GM19351 (cell line): ENCODE measurements around the gene KCNH1.

Experiments used
- ATAC-seq: cut with Tn5 transposase; IDR thresholded peaks from one replicate; pipeline ENCODE4 v1.9.1; 2021; ENCODE audit warnings: mild to moderate bottlenecking, moderate library complexity; ENCODE audit not compliant: unreplicated experiment

KCNH1 gene

GRCh38 chr1:211133836-211134669 is at the start of gene KCNH1:
TSS of gene KCNH1 (minus strand) at chr1:211134148. CDS start at chr1:211133945, 203 bp downstream.
- ATAC-seq: peak; percentile 91

DNA sequence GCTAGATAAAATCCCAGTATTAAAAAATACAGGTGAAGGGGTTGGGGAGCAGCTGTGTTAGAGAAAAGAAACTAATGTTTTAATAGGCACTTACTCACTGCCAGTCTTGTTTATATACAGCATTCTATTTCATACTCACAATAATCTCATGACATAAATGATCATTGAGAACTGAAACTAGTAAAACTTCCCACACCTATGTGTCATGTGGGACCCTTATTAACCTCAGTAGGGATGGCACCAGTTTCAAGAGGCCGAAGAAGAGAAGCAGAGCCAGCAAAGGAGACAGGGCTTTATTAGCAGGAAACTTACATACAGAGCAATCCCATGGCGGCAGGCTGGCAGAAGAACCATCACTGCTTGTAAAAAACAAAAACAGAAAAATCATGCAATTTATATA is 48.8 kb upstream of the KCNH1 start:
- ATAC-seq: no peak

DNA sequence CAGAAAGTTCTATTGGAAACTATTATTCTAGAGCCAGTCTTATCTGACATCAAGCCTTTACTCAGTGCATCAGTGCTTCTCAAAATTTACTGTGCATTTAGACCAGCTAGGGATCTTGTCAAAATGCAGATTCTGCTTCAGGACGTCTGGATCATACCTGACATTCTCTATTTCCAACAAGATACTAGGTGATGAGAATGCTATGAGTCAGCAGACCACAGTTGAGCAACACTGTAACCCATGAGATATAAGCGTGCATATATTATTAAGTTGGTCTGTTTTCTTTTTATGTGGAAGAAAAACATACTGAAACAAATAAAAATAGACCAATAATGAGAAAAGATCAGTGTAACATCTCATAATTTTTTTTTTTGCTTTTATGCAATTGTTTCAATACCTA is 40.4 kb upstream of the KCNH1 start:
- no peak for ATAC-seq

DNA sequence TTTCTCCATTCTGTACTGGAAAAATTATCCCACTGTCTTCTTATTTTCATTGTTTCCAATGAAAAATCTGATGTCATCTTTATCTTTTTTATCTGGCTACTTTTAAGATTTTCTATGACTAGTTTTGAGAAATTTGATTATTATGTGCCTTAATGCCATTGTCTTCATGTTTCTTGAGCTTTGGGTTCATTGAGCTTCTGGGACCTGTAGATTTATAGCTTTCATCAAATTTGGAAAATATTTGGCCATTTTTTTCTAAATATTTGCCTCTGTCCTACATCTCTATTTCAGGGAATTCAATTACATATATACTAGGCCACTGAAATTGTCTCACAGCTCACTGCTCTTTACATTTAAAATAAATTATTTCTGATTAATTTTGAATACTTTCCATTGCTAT is 38.7 kb upstream of the KCNH1 start:
- ATAC-seq: no peak

DNA sequence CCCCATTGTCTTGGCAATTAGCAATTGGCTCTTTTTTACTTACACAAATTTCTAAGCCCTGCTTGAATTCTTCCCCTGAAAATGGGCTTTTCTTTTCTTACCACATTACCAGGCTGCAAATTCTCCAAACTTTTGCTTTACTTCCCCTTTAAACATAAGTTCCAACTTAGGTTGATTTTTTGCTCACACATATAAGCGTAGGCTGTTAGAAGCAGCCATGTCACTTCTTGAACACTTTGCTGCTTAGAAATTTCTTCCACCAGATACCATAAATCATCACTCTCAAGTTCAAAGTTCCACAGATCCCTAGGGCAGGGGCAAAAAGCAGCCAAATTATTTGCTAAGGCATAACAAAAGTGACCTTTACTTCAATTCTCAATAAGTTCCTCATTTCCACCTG is 35.4 kb upstream of the KCNH1 start:
- no peak for ATAC-seq

DNA sequence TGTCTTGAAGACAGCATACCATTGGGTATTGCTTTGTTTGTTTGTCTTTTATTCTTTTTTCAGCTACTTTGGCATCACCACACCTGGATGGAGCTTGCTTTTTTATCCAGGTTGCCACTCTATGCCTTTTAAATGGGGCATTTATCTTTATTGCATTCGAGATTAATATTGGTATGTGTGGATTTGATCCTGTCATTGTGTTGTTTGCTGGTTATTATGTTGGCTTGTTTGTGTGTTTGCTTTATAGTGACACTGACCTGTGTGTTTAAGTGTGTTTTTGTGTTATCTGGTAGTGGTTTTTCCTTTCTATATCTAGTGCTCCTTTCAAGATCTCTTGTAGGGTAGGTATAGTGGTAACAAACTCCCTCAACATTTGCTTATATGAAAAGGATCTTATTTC is 24.9 kb upstream of the KCNH1 start:
- no peak for ATAC-seq

GRCh38 chr1:211155040-211155439 is 21.1 kb upstream of the KCNH1 start:
- no peak for ATAC-seq

DNA sequence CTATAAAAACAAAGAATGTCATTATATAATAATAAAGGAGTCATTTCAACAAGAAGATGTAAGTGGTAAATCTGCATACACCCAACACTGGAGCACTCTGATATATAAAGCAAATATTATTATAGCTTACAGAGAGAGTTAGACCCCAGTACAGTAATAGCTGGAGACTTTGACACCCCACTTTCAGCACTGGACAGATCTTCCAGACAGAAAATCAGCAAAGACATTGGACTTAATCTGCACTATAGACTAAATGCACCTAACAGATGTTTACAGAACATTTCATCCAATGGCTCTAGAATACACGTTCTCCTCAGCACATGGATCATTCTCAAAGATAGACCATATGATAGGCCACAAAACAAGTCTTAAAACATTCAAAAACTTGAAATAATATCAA is 20.0 kb upstream of the KCNH1 start:
- no peak for ATAC-seq

DNA sequence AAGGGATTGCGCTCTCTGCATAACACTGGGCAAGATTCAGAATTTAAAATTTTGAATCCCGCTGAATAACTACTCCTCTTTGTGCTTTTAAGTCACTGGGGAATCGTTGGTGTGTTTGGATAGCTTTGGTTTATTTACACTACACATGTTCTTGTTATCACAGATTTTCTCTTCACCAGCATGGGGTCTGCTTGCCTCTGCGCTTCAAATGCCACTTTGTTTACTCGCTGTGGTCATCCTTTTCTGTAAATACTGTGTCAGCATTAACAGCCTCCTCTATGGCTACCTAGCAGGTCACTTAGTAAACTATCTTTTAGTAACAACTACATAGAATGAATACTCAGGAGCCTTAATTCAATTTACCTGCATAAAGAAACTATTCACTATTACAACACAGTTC is 14.4 kb upstream of the KCNH1 start:
- no peak for ATAC-seq

GRCh38 chr1:211145944-211146343 is 12.0 kb upstream of the KCNH1 start:
- no peak for ATAC-seq

- ATAC-seq: peak; percentile 33
Observed at GRCh38 chr1:211135342-211135950, 1.5 kb upstream of the KCNH1 start.

GRCh38 chr1:211133393-211133835 is 534 bp downstream of the KCNH1 start:
- ATAC-seq: no peak

DNA sequence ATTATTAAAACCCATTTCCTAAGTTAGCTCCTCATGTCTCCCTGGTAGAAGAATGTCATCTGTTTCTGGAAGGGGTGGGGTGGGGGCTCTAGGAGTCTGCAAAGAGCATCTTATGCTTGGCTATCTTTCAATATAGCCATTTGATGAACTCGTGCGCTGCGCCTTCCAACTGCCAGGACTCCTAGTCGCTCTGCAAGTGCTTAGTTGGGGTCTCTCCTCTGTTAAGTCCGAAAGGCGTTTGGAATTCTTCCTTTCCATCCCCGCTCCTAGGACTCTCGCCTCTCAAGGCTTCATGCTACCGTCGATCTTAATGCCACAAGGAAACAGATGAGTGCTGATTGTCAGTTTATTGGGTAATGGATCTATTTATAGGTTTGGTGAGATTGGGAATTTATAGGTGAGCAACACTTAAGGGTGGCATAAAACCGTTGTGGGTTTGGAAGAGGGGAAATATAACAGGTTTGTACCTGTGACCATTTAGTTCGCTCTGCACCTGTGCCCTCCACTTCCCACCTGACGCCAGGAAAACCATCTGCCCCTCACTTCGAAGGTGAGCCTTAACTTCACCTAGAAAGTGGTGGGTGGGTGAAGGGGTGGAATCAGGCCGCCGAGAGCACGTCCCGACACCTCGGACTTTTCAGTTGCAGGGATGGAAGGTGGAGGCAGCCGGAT is 1.1 kb downstream of the KCNH1 start:
- no peak for ATAC-seq

- ATAC-seq: no peak
Observed at GRCh38 chr1:211129776-211130175, 4.2 kb downstream of the KCNH1 start.

GRCh38 chr1:211127166-211127565 is 6.8 kb downstream of the KCNH1 start:
- ATAC-seq: no peak

DNA sequence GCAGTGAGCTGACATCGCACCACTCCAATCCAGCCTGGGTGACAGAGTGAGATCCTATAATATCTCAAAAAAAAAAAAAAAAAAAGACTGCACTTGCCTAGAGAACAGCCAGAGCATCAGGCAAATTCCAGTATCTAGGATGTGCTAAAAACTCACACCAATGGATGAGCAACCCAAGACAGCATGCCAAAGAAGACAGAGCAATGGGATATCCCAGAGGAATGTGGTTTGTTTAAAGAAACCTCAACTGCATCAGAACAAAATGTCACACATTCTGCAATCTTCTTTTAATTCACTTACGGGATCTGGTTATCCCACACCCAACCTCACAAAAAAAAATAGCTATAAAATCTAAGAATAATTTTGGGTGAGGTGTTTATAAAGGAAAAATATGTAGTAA is 7.3 kb downstream of the KCNH1 start:
- no peak for ATAC-seq

GRCh38 chr1:211118407-211119102 is 15.4 kb downstream of the KCNH1 start:
- no peak for ATAC-seq

- no peak for ATAC-seq
Observed at GRCh38 chr1:211114446-211114845, 19.5 kb downstream of the KCNH1 start.

DNA sequence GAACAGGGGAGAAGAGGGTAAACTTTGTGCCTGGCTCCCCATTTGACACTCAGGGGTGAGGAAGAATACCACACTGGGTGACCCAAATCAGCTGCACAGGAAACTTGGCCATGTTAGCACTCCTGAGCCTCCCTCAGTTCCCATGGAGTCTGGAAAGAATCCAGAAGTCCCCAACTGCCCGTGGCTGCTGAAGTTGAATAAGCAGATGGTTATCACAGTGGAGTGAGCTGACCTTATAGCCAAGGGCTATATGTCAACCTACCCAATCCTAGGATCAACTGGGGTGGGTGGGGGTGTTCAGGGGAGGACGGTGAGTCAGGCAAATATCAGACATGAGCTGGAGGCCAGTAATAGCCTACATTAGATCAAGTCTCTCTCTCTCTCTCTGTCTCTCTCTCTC is 20.4 kb downstream of the KCNH1 start:
- ATAC-seq: no peak

- ATAC-seq: no peak
Observed at GRCh38 chr1:211111351-211111750, 22.6 kb downstream of the KCNH1 start.

- ATAC-seq: no peak
Observed at GRCh38 chr1:211101481-211101880, 32.5 kb downstream of the KCNH1 start.
